ENCODE results near the gene DFFB.

DNA sequence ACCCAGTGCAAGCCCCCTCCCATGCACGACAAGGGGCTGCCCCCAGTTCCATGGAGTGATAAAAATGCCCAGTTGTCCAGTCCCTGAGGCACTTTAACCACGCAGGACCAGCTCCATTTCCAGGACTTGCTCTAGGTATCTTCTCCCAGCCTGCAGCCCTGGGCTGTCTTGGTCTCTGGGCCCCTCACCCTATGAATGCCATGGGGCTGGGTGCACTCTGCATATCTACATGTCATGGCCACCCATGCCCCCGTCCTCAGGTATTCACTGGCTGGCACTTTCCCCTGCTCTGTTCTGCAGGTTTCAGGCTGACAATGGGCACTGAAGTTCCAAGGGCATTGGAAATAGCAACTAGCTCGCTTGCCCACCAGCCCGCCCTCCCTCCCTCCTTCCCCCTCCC lies 62.4 kb downstream of the DFFB start:
- TF ChIP-seq RAD21 (IDR thresholded peaks at IDR 0.05; ENCODE audit: low read depth), result no peak
- TF ChIP-seq EP300 (IDR thresholded peaks at IDR 0.05; ENCODE audit: borderline replicate concordance), result no peak
- TF ChIP-seq REST (IDR thresholded peaks at IDR 0.05; ENCODE audit: low read depth), result no peak
- TF ChIP-seq EGR1 (IDR thresholded peaks at IDR 0.05), result no peak
- TF ChIP-seq USF1 (IDR thresholded peaks at IDR 0.05), result no peak
- no peak for TF ChIP-seq YY1 (IDR thresholded peaks at IDR 0.05; ENCODE audit: low read depth)
- TF ChIP-seq FOXM1 (IDR thresholded peaks at IDR 0.05; ENCODE audit: borderline replicate concordance, low read depth), result no peak
- no peak for TF ChIP-seq TCF12 (IDR thresholded peaks at IDR 0.05; ENCODE audit: low read depth)
- TF ChIP-seq, protein P1, sequence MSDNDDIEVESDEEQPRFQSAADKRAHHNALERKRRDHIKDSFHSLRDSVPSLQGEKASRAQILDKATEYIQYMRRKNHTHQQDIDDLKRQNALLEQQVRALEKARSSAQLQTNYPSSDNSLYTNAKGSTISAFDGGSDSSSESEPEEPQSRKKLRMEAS (IDR thresholded peaks at IDR 0.05), result no peak
- no peak for TF ChIP-seq TAF1 (IDR thresholded peaks at IDR 0.05; ENCODE audit: low read depth)
- TF ChIP-seq ZBTB7A (IDR thresholded peaks at IDR 0.05; ENCODE audit: low read depth), result no peak
- no peak for TF ChIP-seq CEBPB (IDR thresholded peaks at IDR 0.05)
